Kidney tubule cell (primary cell): ENCODE data around the gene PPIL1.
"Not testable (repeated sequence)": the region's sequence is repeated elsewhere in the genome, so short reads cannot be mapped to it uniquely, and the experiment has no call there.

ENCODE experiments used
- DNase-seq: peaks from one replicate; pipeline ENCODE4 v3.0.0-alpha.2; 2018; ENCODE audit warnings: low spot score

The PPIL1 gene

GRCh38 chr6:36815962-36816735 is 58.5 kb downstream of the PPIL1 start:
- no peak for DNase-seq

GRCh38 chr6:36814249-36814648 is 60.4 kb downstream of the PPIL1 start:
- DNase-seq = no peak

- no peak for DNase-seq
Observed at GRCh38 chr6:36813526-36813925, 61.1 kb downstream of the PPIL1 start.

- not testable (repeated sequence) for DNase-seq
Observed at GRCh38 chr6:36813047-36813446, 61.6 kb downstream of the PPIL1 start.

GRCh38 chr6:36809941-36810803 is 64.4 kb downstream of the PPIL1 start:
- DNase-seq = no peak

- no peak for DNase-seq
Observed at GRCh38 chr6:36809156-36809555, 65.4 kb downstream of the PPIL1 start.

GRCh38 chr6:36808634-36809033 is 66.0 kb downstream of the PPIL1 start:
- no peak for DNase-seq

GRCh38 chr6:36807750-36808149 is 66.9 kb downstream of the PPIL1 start:
- no peak for DNase-seq

GRCh38 chr6:36807143-36807542 is 67.5 kb downstream of the PPIL1 start:
- DNase-seq = no peak

- DNase-seq = no peak
Observed at GRCh38 chr6:36805917-36806316, 68.7 kb downstream of the PPIL1 start.

- no peak for DNase-seq
Observed at GRCh38 chr6:36805096-36805797, 69.4 kb downstream of the PPIL1 start.
